GM12878 (cell line): Measurements from ENCODE around the gene PRSS8. TPM values are rescaled to one million over a fixed set of nuclear protein-coding genes. Genes with fewer than 3 reads are reported as not detected.

Source experiments
- ATAC-seq: fragments of 200-7000 bp; cut with Tn5 transposase; 3 replicates; pipeline ENCODE4 v1.9.1; 2020; ENCODE audit warnings: mild to moderate bottlenecking, moderate library complexity
- BruUV-seq: library from RNA; stranded (reverse); fragments of 400-500 nt; replicated peaks from 2 replicates; lab custom pipeline; 2021; lab: Mats Ljungman, UMichigan
- CTCF ChIA-PET: fragments of 300-600 bp; sonication (Branson Sonifier 250); formaldehyde crosslinking; extraction: SDS; loops from one replicate; lab custom pipeline; 2021; ENCODE audit warnings: inconsistent platforms; lab: Yijun Ruan, JAX
- POLR2A ChIA-PET: fragments of 350-600 bp; formaldehyde crosslinking; extraction: SDS; loops from one replicate; lab custom pipeline; 2021; ENCODE audit warnings: inconsistent platforms; lab: Charles Lee
- RAD21 ChIA-PET: fragments of 300-600 bp; sonication (Branson Sonifier 250); formaldehyde crosslinking; loops from one replicate; lab custom pipeline; 2023; ENCODE audit warnings: antibody characterized with exemption; ENCODE audit not compliant: unreplicated experiment; lab: Charles Lee
- SMC1A ChIA-PET: fragments of 300-600 bp; sonication (Branson Sonifier 250); formaldehyde crosslinking; loops from one replicate; lab custom pipeline; 2023; ENCODE audit not compliant: unreplicated experiment, uncharacterized antibody; lab: Charles Lee
- DNase-seq: peaks from one replicate; pipeline ENCODE4 v3.0.0-alpha.2; 2011; ENCODE audit warnings: low read depth, low spot score
- FAIRE-seq: peaks from 3 replicates; lab custom pipeline; 2011; peaks lifted over from hg19 to GRCh38; lab: Jason Lieb, UNC
- H2AFZ ChIP-seq: 2 replicates; pipeline ENCODE4 v1.6.0; 2011; ENCODE audit warnings: low read depth, low read length, control low read depth; ENCODE audit not compliant: control insufficient read depth
- H3K27ac ChIP-seq: 2 replicates; pipeline ENCODE4 v1.5.1; 2011; ENCODE audit warnings: control low read depth; ENCODE audit not compliant: control insufficient read depth, insufficient read depth
- H3K27me3 ChIP-seq, 2 experiments: replicated peaks in 1 of 2; 2 replicates each; pipeline versions ENCODE4 v1.6.0 to v1.6.1; 2011; ENCODE audit warnings: low read length in 1 of 2; ENCODE audit not compliant: control insufficient read depth in 2 of 2, insufficient read depth in 2 of 2
- H3K36me3 ChIP-seq, 2 experiments: 2 replicates each; pipeline ENCODE4 v1.5.1; 2011; ENCODE audit warnings: low read length in 1 of 2; ENCODE audit not compliant: control insufficient read depth in 2 of 2, insufficient read depth in 2 of 2
- H3K4me1 ChIP-seq: 2 replicates; pipeline ENCODE4 v1.6.1; 2011; ENCODE audit warnings: mild to moderate bottlenecking, low read length, moderate library complexity, mixed read lengths; ENCODE audit not compliant: control insufficient read depth, insufficient read depth
- H3K4me2 ChIP-seq: 2 replicates; pipeline ENCODE4 v1.6.0; 2011; ENCODE audit warnings: control low read depth; ENCODE audit not compliant: control insufficient read depth, insufficient read depth
- H3K4me3 ChIP-seq: fragments of 200-600 bp; sonication (generic); 2 replicates; pipeline ENCODE4 v1.5.1; 2016
- H3K79me2 ChIP-seq: 2 replicates; pipeline ENCODE4 v1.6.0; 2011; ENCODE audit warnings: low read length; ENCODE audit not compliant: control insufficient read depth, insufficient read depth
- H3K9ac ChIP-seq: 2 replicates; pipeline ENCODE4 v1.8.0; 2011; ENCODE audit warnings: low read length, control low read depth, mixed read lengths; ENCODE audit not compliant: control insufficient read depth, insufficient read depth
- H3K9me3 ChIP-seq: replicated peaks from 3 replicates; pipeline ENCODE4 v1.5.1; 2011; ENCODE audit warnings: mild to moderate bottlenecking, low read length; ENCODE audit not compliant: control insufficient read depth, insufficient read depth
- H4K20me1 ChIP-seq: 2 replicates; pipeline ENCODE4 v1.6.0; 2011; ENCODE audit not compliant: control insufficient read depth, insufficient read depth
- HDAC6 ChIP-seq: fragments of 200-600 bp; sonication (generic); IDR thresholded peaks from one replicate; pipeline ENCODE4 v1.8.0; 2017; ENCODE audit warnings: antibody characterized with exemption; ENCODE audit not compliant: unreplicated experiment
- JUNB ChIP-seq: IDR thresholded peaks from 2 replicates; pipeline ENCODE4 v1.6.1; 2016; ENCODE audit warnings: antibody characterized with exemption, mild to moderate bottlenecking
- KAT2A ChIP-seq: conservative IDR thresholded peaks from 2 replicates; pipeline ENCODE4 v1.6.1; 2011; ENCODE audit warnings: low read depth, low read length; ENCODE audit not compliant: control insufficient read depth
- MEF2B ChIP-seq: fragments of 450-650 bp; IDR thresholded peaks from 2 replicates; pipeline ENCODE4 v1.6.1; 2018; ENCODE audit warnings: mild to moderate bottlenecking, moderate library complexity; ENCODE audit not compliant: partially characterized antibody, poor library complexity, severe bottlenecking
- POLR2A ChIP-seq: IDR thresholded peaks from 2 replicates; pipeline ENCODE4 v1.6.1; 2011; ENCODE audit warnings: low read depth, mild to moderate bottlenecking, low read length
- TBL1XR1 ChIP-seq: IDR thresholded peaks from 2 replicates; pipeline ENCODE4 v1.6.1; 2012; ENCODE audit warnings: low read depth, low read length, improper control_type of control experiment
- ZBED1 ChIP-seq: IDR thresholded peaks from 2 replicates; pipeline ENCODE4 v1.6.1; 2016; ENCODE audit warnings: borderline replicate concordance
- ZNF687 ChIP-seq: fragments of 450-650 bp; IDR thresholded peaks from 2 replicates; pipeline ENCODE4 v1.6.1; 2017; ENCODE audit warnings: mild to moderate bottlenecking, moderate library complexity
- WGBS: methylation state at CpG from one replicate; pipeline ENCODE4 v1.1.6; 2016; ENCODE audit warnings: low lambda C conversion rate; ENCODE audit not compliant: insufficient replicate concordance, insufficient coverage; ENCODE audit errors: missing lambda C conversion rate; 5-methylcytosine and 5-hydroxymethylcytosine counted together
- in situ Hi-C: fragments of 300-500 bp; cut with MboI; formaldehyde crosslinking; loops from 9 replicates; pipeline ENCODE4 v1.14.3; 2018; ENCODE audit warnings: mixed read lengths
- intact Hi-C: fragments of 100-400 bp; cut with micrococcal nuclease; formaldehyde crosslinking; loops from one replicate; pipeline ENCODE4 v1.14.2; 2022; ENCODE audit not compliant: unreplicated experiment
- polyA plus RNA-seq, 11 experiments: library from polyadenylated mRNA; depleted of rRNA in 4 of 11; unstranded in 6 of 11; stranded (reverse) in 5 of 11; fragments of >200 nt; fragmentation: Nextera tagmentation in 4 of 11; fragmentation: Illumina TruSeq in 1 of 11; extraction: Ambion mirVana in 4 of 11; extraction: Trizol in 1 of 11; gene quantifications; 1 replicate in 1 of 11; 2 replicates in 10 of 11; pipeline versions ENCODE4 v1.2.1 to v1.2.3, GENCODE V29; 2011 to 2016; ENCODE audit warnings: inconsistent platforms in 2 of 11, missing spikeins in 2 of 11, low read depth in 1 of 11
- small RNA-seq: library from RNA; depleted of rRNA; stranded (forward); fragments of <200 nt; gene quantifications from one replicate; pipeline ENCODE3, GENCODE V24; 2014
- total RNA-seq, 4 experiments: library from RNA; depleted of rRNA in 3 of 4; stranded (reverse); fragments of >200 nt in 3 of 4; fragmentation: Illumina TruSeq in 1 of 4; extraction: Trizol in 1 of 4; gene quantifications; 2 replicates each; pipeline versions ENCODE4 v1.2.1 to v1.2.3, GENCODE V29; 2013 to 2021

The PRSS8 gene
- total and polyA plus RNA-seq, 10 of the 15 experiments (the other 5 are each of a cell fraction or from before 2014, with no cell fraction given): 0.33 to 0.58 TPM; not detected in 8

DNA sequence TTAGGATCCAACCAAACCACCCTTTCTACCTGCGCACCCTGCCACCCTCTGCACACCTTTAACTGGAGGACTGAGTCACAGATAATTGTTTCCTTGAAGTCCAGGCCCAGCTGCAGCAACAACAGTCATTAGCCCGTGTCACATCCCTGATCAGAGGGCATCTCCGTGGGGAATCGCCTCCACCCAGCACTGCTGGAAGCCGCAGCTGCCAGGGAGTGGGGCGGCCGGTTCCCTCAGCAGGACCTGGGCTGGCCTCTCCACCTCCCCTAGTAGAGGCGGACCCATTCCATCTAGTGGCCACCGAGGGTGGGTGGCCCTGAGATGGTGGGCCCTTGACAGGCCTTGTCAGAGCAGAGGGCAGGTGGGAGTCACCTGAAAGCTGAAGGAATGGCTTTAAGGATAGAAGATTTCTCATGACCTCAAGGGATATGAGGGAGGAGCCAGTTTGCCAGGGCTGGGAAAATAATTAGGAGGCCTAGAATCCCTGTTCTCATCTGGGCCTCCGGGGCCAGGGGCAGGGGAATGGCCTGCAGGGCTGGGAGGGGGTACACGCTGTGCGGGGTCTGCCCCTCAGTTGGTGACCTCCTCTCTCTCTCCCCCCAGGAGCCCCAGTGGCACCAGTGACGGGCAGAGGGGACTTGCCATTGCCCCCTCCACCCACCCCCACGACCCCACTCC is 53.0 kb downstream of the PRSS8 start:
- ATAC-seq: no peak
- no peak for DNase-seq
- no peak overlapping the region for H3K9ac ChIP-seq
- ChIA-PET RAD21 (no interaction called here), CTCF (interaction anchor here (1.3 kb wide), 1 partner anchor 59 kb away, joined by 3 read pairs; no protein-coding TSS in a partner anchor), POLR2A (no interaction called here), SMC1A (no interaction called here)
- 95% methylated on average over 13 of the region's 14 CpGs for WGBS
- in situ Hi-C loops: no loop called here
- no peak overlapping the region for H3K4me3 ChIP-seq
- no peak overlapping the region for H2AFZ ChIP-seq
- peaks cover 2 to 9% of the 10 kb centered on the region in 2 experiments; a peak in 3 of 4 replicates for H3K36me3 ChIP-seq
- intact Hi-C loops: no loop called here
- H3K4me1 ChIP-seq: no peaks in the 10 kb centered on the region
- H3K27me3 ChIP-seq: no peaks in the 10 kb centered on the region
- TF ChIP-seq TBL1XR1 (no peak), KAT2A (no peak), MEF2B (no peak), HDAC6 (no peak), POLR2A (peak; percentile 44; the same call in 1 of the 2 replicates), JUNB (no peak), ZNF687 (no peak), ZBED1 (no peak)
- no peaks in the 10 kb centered on the region; the same call in 1 of the 2 replicates for H3K79me2 ChIP-seq
- no peaks in the 10 kb centered on the region for H3K9me3 ChIP-seq
- H3K4me2 ChIP-seq: no peak overlapping the region
- no TSS peak for BruUV-seq
- H3K27ac ChIP-seq: no peak overlapping the region
- no peaks in the 10 kb centered on the region; the same call in 1 of the 2 replicates for H4K20me1 ChIP-seq
- no peak for FAIRE-seq

Small RNA genes within 50 kb of the gene (small RNA-seq; reads per million reads assigned to genes)
- not detected for gene AC009088.4
- gene NDUFA3P6: not detected

Other genes starting within 250 kb of the PRSS8 start
Only the 7 nearest of the 21 such genes appear.
- gene ZNF646, start 61.3 kb downstream of the PRSS8 start, total RNA-seq (2014; rRNA removed): 13.1 and 15.4 TPM in 2 replicates
- gene ZNF646, start 61.3 kb downstream of the PRSS8 start, total RNA-seq (2014; rRNA removed; fragmentation: Illumina TruSeq; extraction: Trizol): 6.4 and 8.5 TPM in 2 replicates
- gene ZNF646, start 61.3 kb downstream of the PRSS8 start, total RNA-seq (2021): 18.1 and 21.8 TPM in 2 replicates
- 3.6 and 4.9 TPM in 2 replicates for gene ZNF646, start 61.3 kb downstream of the PRSS8 start, polyA plus RNA-seq (2011; rRNA removed)
- gene ZNF646, start 61.3 kb downstream of the PRSS8 start, polyA plus RNA-seq (2014; fragmentation: Illumina TruSeq; extraction: Trizol): 2.4 and 6.3 TPM in 2 replicates
- gene ZNF646, start 61.3 kb downstream of the PRSS8 start, polyA plus RNA-seq (2014; fragmentation: Nextera tagmentation; extraction: Ambion mirVana): under 1 TPM; 0.10 to 0.26 TPM
- gene ZNF646, start 61.3 kb downstream of the PRSS8 start, polyA plus RNA-seq (2014; rRNA removed): 10.7 and 12.4 TPM in 2 replicates
- gene ZNF646, start 61.3 kb downstream of the PRSS8 start, polyA plus RNA-seq (2016; fragmentation: Nextera tagmentation; extraction: Ambion mirVana): 1 to 10 TPM; 6.3 to 6.5 TPM
- gene PRSS53, start 46.8 kb downstream of the PRSS8 start, total RNA-seq (2014; rRNA removed): 0.87 and 1.1 TPM in 2 replicates
- gene PRSS53, start 46.8 kb downstream of the PRSS8 start, total RNA-seq (2014; rRNA removed; fragmentation: Illumina TruSeq; extraction: Trizol): 0.41 and 0.63 TPM in 2 replicates
- gene PRSS53, start 46.8 kb downstream of the PRSS8 start, total RNA-seq (2021): 2.6 and 3.2 TPM in 2 replicates
- 0.81 and 1.7 TPM in 2 replicates for gene PRSS53, start 46.8 kb downstream of the PRSS8 start, polyA plus RNA-seq (2011; rRNA removed)
- 0.22 and 0.51 TPM in 2 replicates for gene PRSS53, start 46.8 kb downstream of the PRSS8 start, polyA plus RNA-seq (2014; fragmentation: Illumina TruSeq; extraction: Trizol)
- gene PRSS53, start 46.8 kb downstream of the PRSS8 start, polyA plus RNA-seq (2014; fragmentation: Nextera tagmentation; extraction: Ambion mirVana): not detected
- 3.0 and 3.4 TPM in 2 replicates for gene PRSS53, start 46.8 kb downstream of the PRSS8 start, polyA plus RNA-seq (2014; rRNA removed)
- gene PRSS53, start 46.8 kb downstream of the PRSS8 start, polyA plus RNA-seq (2016; fragmentation: Nextera tagmentation; extraction: Ambion mirVana): under 1 TPM; 0.35 to 0.40 TPM
- 60.5 and 62.5 TPM in 2 replicates for gene VKORC1, start 40.9 kb downstream of the PRSS8 start, total RNA-seq (2014; rRNA removed)
- 26.3 and 28.5 TPM in 2 replicates for gene VKORC1, start 40.9 kb downstream of the PRSS8 start, total RNA-seq (2014; rRNA removed; fragmentation: Illumina TruSeq; extraction: Trizol)
- gene VKORC1, start 40.9 kb downstream of the PRSS8 start, total RNA-seq (2021): 52.9 and 55.8 TPM in 2 replicates
- 96.0 and 140 TPM in 2 replicates for gene VKORC1, start 40.9 kb downstream of the PRSS8 start, polyA plus RNA-seq (2011; rRNA removed)
- 43.6 and 44.6 TPM in 2 replicates for gene VKORC1, start 40.9 kb downstream of the PRSS8 start, polyA plus RNA-seq (2014; fragmentation: Illumina TruSeq; extraction: Trizol)
- gene VKORC1, start 40.9 kb downstream of the PRSS8 start, polyA plus RNA-seq (2014; fragmentation: Nextera tagmentation; extraction: Ambion mirVana): 10 to 100 TPM; 19.8 to 39.0 TPM
- 97.2 and 99.6 TPM in 2 replicates for gene VKORC1, start 40.9 kb downstream of the PRSS8 start, polyA plus RNA-seq (2014; rRNA removed)
- gene VKORC1, start 40.9 kb downstream of the PRSS8 start, polyA plus RNA-seq (2016; fragmentation: Nextera tagmentation; extraction: Ambion mirVana): 10 to 100 TPM; 72.6 to 86.6 TPM
- 31.9 and 43.3 TPM in 2 replicates for gene BCKDK, start 27.3 kb downstream of the PRSS8 start, total RNA-seq (2014; rRNA removed)
- 10.6 and 11.6 TPM in 2 replicates for gene BCKDK, start 27.3 kb downstream of the PRSS8 start, total RNA-seq (2014; rRNA removed; fragmentation: Illumina TruSeq; extraction: Trizol)
- gene BCKDK, start 27.3 kb downstream of the PRSS8 start, total RNA-seq (2021): 39.4 and 44.0 TPM in 2 replicates
- 7.7 and 22.3 TPM in 2 replicates for gene BCKDK, start 27.3 kb downstream of the PRSS8 start, polyA plus RNA-seq (2011; rRNA removed)
- gene BCKDK, start 27.3 kb downstream of the PRSS8 start, polyA plus RNA-seq (2014; fragmentation: Illumina TruSeq; extraction: Trizol): 14.7 and 20.5 TPM in 2 replicates
- 1 to 10 TPM in 1 of 2 experiments, under 1 TPM in 1; 0.68 to 3.3 TPM for gene BCKDK, start 27.3 kb downstream of the PRSS8 start, polyA plus RNA-seq (2014; fragmentation: Nextera tagmentation; extraction: Ambion mirVana)
- gene BCKDK, start 27.3 kb downstream of the PRSS8 start, polyA plus RNA-seq (2014; rRNA removed): 45.5 and 48.6 TPM in 2 replicates
- 10 to 100 TPM; 56.1 to 56.6 TPM for gene BCKDK, start 27.3 kb downstream of the PRSS8 start, polyA plus RNA-seq (2016; fragmentation: Nextera tagmentation; extraction: Ambion mirVana)
- gene KAT8, start 18.1 kb downstream of the PRSS8 start, total RNA-seq (2014; rRNA removed): 46.9 and 50.4 TPM in 2 replicates
- 37.5 and 39.0 TPM in 2 replicates for gene KAT8, start 18.1 kb downstream of the PRSS8 start, total RNA-seq (2014; rRNA removed; fragmentation: Illumina TruSeq; extraction: Trizol)
- 44.3 and 46.5 TPM in 2 replicates for gene KAT8, start 18.1 kb downstream of the PRSS8 start, total RNA-seq (2021)
- 41.8 and 45.9 TPM in 2 replicates for gene KAT8, start 18.1 kb downstream of the PRSS8 start, polyA plus RNA-seq (2011; rRNA removed)
- 36.0 and 40.3 TPM in 2 replicates for gene KAT8, start 18.1 kb downstream of the PRSS8 start, polyA plus RNA-seq (2014; fragmentation: Illumina TruSeq; extraction: Trizol)
- gene KAT8, start 18.1 kb downstream of the PRSS8 start, polyA plus RNA-seq (2014; fragmentation: Nextera tagmentation; extraction: Ambion mirVana): 10 to 100 TPM in 1 of 2 experiments, 1 to 10 TPM in 1; 5.5 to 11.2 TPM
- gene KAT8, start 18.1 kb downstream of the PRSS8 start, polyA plus RNA-seq (2014; rRNA removed): 53.0 and 55.8 TPM in 2 replicates
- gene KAT8, start 18.1 kb downstream of the PRSS8 start, polyA plus RNA-seq (2016; fragmentation: Nextera tagmentation; extraction: Ambion mirVana): 10 to 100 TPM; 21.7 to 25.6 TPM
- 0.11 and 0.44 TPM in 2 replicates for gene PRSS36, start 14.3 kb upstream of the PRSS8 start, total RNA-seq (2014; rRNA removed)
- 0.13 TPM in 1 of 2 replicates, not detected in the other for gene PRSS36, start 14.3 kb upstream of the PRSS8 start, total RNA-seq (2014; rRNA removed; fragmentation: Illumina TruSeq; extraction: Trizol)
- gene PRSS36, start 14.3 kb upstream of the PRSS8 start, total RNA-seq (2021): 0.46 TPM in 1 of 2 replicates, not detected in the other
- 0.11 and 0.17 TPM in 2 replicates for gene PRSS36, start 14.3 kb upstream of the PRSS8 start, polyA plus RNA-seq (2011; rRNA removed)
- not detected in 2 replicates for gene PRSS36, start 14.3 kb upstream of the PRSS8 start, polyA plus RNA-seq (2014; fragmentation: Illumina TruSeq; extraction: Trizol)
- not detected for gene PRSS36, start 14.3 kb upstream of the PRSS8 start, polyA plus RNA-seq (2014; fragmentation: Nextera tagmentation; extraction: Ambion mirVana)
- 0.20 and 0.47 TPM in 2 replicates for gene PRSS36, start 14.3 kb upstream of the PRSS8 start, polyA plus RNA-seq (2014; rRNA removed)
- 1 to 10 TPM in 1 of 2 experiments, under 1 TPM in 1; 0.17 to 1.1 TPM for gene PRSS36, start 14.3 kb upstream of the PRSS8 start, polyA plus RNA-seq (2016; fragmentation: Nextera tagmentation; extraction: Ambion mirVana)
- 40.1 and 47.3 TPM in 2 replicates for gene FUS, start 44.4 kb upstream of the PRSS8 start, total RNA-seq (2014; rRNA removed)
- gene FUS, start 44.4 kb upstream of the PRSS8 start, total RNA-seq (2014; rRNA removed; fragmentation: Illumina TruSeq; extraction: Trizol): 69.6 and 69.8 TPM in 2 replicates
- gene FUS, start 44.4 kb upstream of the PRSS8 start, total RNA-seq (2021): 509 and 521 TPM in 2 replicates
- 243 and 327 TPM in 2 replicates for gene FUS, start 44.4 kb upstream of the PRSS8 start, polyA plus RNA-seq (2011; rRNA removed)
- gene FUS, start 44.4 kb upstream of the PRSS8 start, polyA plus RNA-seq (2014; fragmentation: Illumina TruSeq; extraction: Trizol): 366 and 389 TPM in 2 replicates
- 100 to 1,000 TPM in 1 of 2 experiments, 10 to 100 TPM in 1; 46.8 to 131 TPM for gene FUS, start 44.4 kb upstream of the PRSS8 start, polyA plus RNA-seq (2014; fragmentation: Nextera tagmentation; extraction: Ambion mirVana)
- gene FUS, start 44.4 kb upstream of the PRSS8 start, polyA plus RNA-seq (2014; rRNA removed): 480 and 547 TPM in 2 replicates
- 100 to 1,000 TPM; 366 to 437 TPM for gene FUS, start 44.4 kb upstream of the PRSS8 start, polyA plus RNA-seq (2016; fragmentation: Nextera tagmentation; extraction: Ambion mirVana)